HG03066 (cell line): ENCODE data around the gene MRPS35.

Experiments used
- ATAC-seq: cut with Tn5 transposase; IDR thresholded peaks from one replicate; pipeline ENCODE4 v1.9.1; 2021; ENCODE audit warnings: low read depth; ENCODE audit not compliant: unreplicated experiment

The MRPS35 gene

GRCh38 chr12:27771481-27772327 is 61.1 kb downstream of the MRPS35 start:
- no peak for ATAC-seq

GRCh38 chr12:27772328-27773049 is 61.9 kb downstream of the MRPS35 start:
- ATAC-seq, result no peak

GRCh38 chr12:27777141-27777540 is 66.5 kb downstream of the MRPS35 start:
- ATAC-seq, result no peak

GRCh38 chr12:27778206-27778605 is 67.6 kb downstream of the MRPS35 start:
- ATAC-seq, result no peak

- peak; percentile 4 for ATAC-seq
Observed at GRCh38 chr12:27779416-27779919, 68.8 kb downstream of the MRPS35 start.

- ATAC-seq, result peak; percentile 66
Observed at GRCh38 chr12:27779920-27780611, 69.4 kb downstream of the MRPS35 start, which contains the start of the genes KLHL42 and MANSC4. TSS of gene KLHL42 (plus strand) at chr12:27780233. CDS start at chr12:27780331, 98 bp downstream. TSS of gene MANSC4 (minus strand) at chr12:27780236. CDS start at chr12:27771276, 8,960 bp downstream.

GRCh38 chr12:27780612-27781408 is 70.2 kb downstream of the MRPS35 start:
- peak; percentile 27 for ATAC-seq

- ATAC-seq, result no peak
Observed at GRCh38 chr12:27781680-27782079, 71.0 kb downstream of the MRPS35 start.

- no peak for ATAC-seq
Observed at GRCh38 chr12:27782481-27782880, 71.8 kb downstream of the MRPS35 start.

GRCh38 chr12:27785882-27786570 is 75.4 kb downstream of the MRPS35 start:
- ATAC-seq, result no peak

GRCh38 chr12:27787559-27787958 is 76.9 kb downstream of the MRPS35 start:
- ATAC-seq, result no peak

GRCh38 chr12:27790179-27790578 is 79.5 kb downstream of the MRPS35 start:
- no peak for ATAC-seq

- no peak for ATAC-seq
Observed at GRCh38 chr12:27794818-27795584, 84.4 kb downstream of the MRPS35 start.

- no peak for ATAC-seq
Observed at GRCh38 chr12:27796128-27796527, 85.5 kb downstream of the MRPS35 start.

GRCh38 chr12:27797301-27798025 is 86.8 kb downstream of the MRPS35 start:
- ATAC-seq, result no peak

GRCh38 chr12:27800819-27801218 is 90.2 kb downstream of the MRPS35 start:
- ATAC-seq, result no peak

- no peak for ATAC-seq
Observed at GRCh38 chr12:27801630-27802029, 91.0 kb downstream of the MRPS35 start.

GRCh38 chr12:27802511-27802910 is 91.9 kb downstream of the MRPS35 start:
- no peak for ATAC-seq
